GM18951 (cell line): Measurements from ENCODE around the gene PSD4.

Experiments
- POLR2A ChIP-seq: IDR thresholded peaks from 4 replicates; pipeline ENCODE4 v1.6.1; 2011; ENCODE audit warnings: mild to moderate bottlenecking; ENCODE audit not compliant: insufficient read length, insufficient read depth; ENCODE audit errors: extremely low read depth
- in situ Hi-C: fragments of 300-500 bp; cut with MboI; formaldehyde crosslinking; loops from one replicate; pipeline ENCODE4 v1.12.0; 2022; ENCODE audit warnings: low sequenced_read_pairs, mixed read lengths, inconsistent platforms; ENCODE audit not compliant: unreplicated experiment

Gene PSD4

DNA sequence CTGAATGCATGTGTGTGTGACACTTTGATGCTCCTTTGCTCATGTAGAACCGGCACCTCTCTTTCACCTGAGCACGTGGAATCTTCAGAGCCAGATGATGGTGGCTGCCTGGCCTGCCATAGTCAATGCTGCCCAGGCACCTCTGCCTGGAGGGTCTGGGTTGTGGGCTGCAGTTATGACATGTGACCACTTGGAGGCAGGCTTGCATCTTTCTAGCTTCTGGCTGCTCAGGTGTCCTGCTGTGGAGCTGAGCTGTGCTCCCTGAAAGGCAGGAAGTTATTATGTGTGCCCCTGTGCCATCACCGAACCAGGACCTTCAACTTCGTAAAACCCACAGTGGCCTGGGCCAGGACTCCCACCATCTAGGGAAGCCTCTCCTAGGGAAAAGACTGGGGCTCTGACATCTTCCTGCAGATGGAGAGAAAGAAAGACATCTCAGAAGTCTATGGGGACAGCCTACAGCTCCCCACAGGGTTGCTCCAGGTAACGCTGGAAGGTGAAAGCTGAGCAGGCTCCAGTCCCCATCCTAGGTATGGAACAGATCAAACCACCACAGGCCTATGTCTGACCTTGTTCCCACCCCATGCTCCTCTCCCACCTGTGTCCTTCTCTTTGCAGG is 30.2 kb downstream of the PSD4 start:
- no peak for TF ChIP-seq POLR2A
- in situ Hi-C loops = no loop called here

DNA sequence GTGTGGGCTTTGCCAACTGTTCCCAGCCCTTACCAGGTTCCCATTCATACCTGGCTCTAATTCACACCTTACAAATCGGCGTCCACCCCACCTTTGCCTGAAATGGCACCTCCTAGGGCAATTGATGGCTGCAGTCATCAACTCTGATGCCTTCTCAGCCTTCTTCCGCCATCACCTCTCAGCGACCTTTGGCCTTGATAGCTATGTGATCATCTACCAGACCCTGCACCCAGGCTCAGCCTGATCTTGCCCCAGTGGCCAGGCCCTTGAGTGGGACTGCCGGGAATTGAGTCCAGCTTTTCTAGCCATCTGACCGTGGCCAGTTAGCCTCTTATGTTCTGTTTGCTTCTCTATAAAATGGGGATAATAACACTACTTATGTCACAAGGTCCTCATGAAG is 32.5 kb downstream of the PSD4 start:
- no peak for TF ChIP-seq POLR2A
- in situ Hi-C loops = no loop called here

- in situ Hi-C loops = no loop called here
- TF ChIP-seq POLR2A = no peak
Observed at GRCh38 chr2:113207021-113207420, 33.2 kb downstream of the PSD4 start.

GRCh38 chr2:113208396-113208795 is 34.6 kb downstream of the PSD4 start:
- TF ChIP-seq POLR2A = no peak
- in situ Hi-C loops = no loop called here

DNA sequence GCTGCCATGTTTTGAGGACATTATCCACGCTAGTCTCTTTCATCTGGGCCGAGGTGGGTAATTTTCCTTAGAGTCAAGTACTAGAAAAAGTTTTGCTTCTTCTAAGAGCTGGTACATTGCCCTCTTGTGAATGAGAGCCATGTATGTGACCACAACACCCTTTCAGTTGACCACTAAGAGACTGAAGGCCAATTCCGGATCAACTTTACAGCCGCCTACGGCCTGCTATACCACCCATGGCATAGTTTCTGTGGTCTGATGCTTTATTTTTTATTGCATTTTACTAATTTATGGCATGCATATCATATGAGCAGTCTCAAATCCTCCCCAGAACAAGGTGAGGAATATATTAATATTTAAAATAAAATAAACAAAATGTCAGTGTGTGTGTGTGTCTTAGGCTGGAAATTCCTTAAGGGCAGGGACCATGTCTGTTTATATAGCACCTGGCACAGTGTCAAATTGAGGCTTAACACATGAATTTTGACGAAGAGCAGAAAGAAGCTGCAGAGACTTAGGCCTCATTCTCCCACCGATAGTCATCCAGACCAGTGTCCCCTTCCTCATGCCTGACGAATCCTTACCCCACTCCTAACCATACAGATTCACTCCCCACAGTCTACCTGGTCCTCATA is 35.4 kb downstream of the PSD4 start:
- TF ChIP-seq POLR2A = no peak
- in situ Hi-C loops = no loop called here

DNA sequence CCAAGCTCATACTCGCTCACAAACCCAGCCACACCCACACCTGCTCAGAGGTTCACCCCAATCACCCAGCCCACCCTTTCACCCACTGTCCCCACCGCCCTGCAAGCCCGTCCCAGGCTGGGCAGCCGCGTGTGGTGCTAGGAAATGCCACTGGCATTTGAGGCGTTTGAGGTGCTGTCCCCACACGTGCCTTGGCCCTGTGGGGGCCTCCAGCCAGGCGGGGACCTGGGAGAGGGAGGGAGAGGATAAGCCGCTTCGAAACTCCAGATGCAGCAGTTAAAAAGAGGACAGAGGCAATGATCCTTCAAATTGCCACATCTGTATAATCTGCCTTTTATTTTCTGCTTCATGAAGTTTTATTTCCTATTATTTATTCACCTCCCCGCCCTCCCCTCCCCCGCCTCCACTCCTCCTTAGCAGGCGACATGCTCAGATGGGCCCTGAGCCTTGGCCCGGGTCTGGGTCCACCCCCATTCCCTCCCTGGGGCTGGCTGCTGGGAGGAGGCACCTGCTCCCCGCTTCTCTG is 35.9 kb downstream of the PSD4 start:
- TF ChIP-seq POLR2A = no peak
- in situ Hi-C loops = no loop called here

DNA sequence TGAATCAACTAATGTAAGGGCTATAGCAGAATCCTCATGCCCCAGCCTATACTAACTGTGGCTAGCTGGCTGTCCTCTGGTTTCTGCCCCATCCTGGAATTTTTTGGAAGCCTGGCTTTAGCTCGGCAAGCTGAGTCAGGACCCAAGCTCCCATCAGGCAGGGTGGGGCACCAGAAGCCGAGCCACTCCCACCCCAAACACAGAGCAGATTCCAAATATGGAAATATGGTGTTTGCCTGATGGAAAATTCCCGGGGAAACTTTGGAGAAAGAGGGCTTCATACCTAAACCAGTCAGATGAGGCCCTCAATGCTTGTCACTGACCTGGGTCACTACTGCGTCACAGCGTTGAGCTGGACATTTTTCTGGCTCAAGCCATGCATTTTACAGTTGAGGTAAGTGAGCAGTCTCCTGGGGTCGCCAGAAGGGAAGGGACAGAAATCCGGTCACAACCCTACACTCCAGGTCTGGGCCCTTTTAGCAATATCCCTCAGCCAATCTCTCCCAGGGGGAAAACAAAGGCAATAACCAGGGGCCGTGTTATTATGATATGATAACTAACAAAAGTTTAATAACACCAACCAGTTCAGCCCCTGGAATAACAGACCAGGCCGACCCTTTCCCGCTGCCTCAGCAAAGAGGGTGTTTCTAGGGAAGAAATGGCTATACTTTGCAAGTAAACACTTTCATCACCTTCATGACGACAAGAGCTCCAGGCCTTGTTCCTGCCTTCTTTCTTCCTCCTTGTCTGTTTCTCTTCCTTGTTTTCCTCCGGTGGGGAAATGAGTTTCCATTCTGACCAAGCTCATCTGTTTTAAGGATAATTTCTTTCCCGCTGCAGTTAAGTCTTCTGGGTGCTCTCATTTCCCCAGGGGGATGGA is 37.7 kb downstream of the PSD4 start:
- TF ChIP-seq POLR2A = no peak
- in situ Hi-C loops = no loop called here

DNA sequence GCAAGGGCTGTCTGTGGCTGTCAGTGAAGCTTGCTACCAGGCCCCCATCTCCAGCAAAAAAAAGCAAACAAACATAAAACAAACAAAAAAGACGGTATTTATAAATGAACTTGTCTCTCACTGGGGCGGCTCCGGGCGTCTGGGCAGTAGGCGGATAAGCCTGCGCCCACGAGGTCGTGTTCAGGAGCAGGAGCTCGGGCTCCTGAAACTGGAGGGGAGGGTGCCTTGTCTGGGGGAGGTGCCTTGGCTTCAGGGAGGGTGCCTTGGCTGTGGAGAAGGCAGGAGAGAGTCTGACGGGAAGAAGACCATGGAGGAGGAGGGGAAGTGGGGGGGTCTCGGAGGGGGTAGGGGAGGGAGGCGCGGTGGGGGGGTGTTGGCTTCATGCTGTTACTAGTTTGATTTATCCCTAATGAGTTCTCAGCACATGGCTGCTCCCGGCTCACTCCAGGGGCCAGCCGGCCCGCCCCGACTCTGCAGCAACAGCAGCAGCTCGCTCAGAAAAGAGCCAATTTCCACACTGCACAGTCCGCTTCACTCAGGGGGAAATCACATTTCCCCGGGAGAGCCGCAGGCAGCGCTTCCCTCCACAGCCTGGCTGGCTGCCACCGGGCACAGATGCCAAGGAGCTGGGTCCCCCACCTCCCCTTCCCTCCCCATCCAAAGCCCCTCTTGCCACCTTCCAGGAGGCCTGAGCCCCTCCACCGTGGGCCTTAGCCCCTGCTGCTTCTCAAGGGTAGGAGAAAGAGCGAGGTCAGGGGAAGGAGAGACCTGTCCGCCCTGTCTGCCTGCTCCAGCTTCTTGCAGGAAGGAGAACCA is 38.7 kb downstream of the PSD4 start:
- no peak for TF ChIP-seq POLR2A
- in situ Hi-C loops = no loop called here

DNA sequence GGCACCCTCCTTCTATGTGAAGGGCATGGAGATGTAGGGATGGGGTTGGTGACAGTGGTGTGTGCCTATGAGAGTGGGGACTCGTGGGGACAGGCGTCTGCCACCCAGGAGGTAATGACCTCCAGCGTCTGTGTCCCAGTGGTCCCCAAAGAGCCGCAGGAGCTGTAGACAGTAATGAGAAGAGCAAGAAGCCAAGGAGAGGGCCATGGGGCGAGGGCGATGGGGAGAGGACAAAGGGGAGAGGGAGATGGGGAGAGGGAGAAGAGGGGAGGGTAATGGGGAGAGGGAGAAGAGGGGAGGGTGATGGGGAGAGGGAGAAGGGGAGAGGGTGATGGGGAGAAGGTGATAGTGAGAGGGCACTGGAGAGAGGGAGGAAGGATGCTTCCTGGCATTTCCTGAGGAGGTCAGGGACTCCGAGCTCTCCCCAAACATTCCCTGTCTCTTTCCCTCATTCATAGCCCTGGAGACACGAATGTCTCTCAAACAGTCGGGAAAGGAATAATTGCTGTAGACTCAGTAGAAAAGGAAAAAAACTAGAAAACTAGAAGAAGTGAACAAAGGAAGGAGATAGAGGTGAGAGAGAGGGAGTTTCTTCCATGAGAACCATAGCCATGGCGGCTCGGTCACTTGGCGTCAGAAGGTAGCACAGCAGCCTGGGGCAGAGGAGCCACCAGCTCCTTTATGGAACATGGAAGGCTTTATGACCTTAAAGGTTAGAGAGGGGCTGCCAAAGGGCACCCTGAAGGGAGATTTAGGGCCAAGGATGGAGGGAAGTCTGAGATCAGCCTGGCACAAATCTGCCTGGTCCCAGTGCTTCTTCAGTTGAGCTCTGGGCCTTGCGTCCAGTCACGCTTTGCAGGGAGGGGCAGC is 39.5 kb downstream of the PSD4 start:
- no peak for TF ChIP-seq POLR2A
- in situ Hi-C loops = no loop called here

- TF ChIP-seq POLR2A = no peak
- in situ Hi-C loops = no loop called here
Observed at GRCh38 chr2:113214141-113214540, 40.4 kb downstream of the PSD4 start.

GRCh38 chr2:113215056-113215455 is 41.3 kb downstream of the PSD4 start:
- no peak for TF ChIP-seq POLR2A
- in situ Hi-C loops = no loop called here

GRCh38 chr2:113216321-113216720 is 42.5 kb downstream of the PSD4 start:
- no peak for TF ChIP-seq POLR2A
- in situ Hi-C loops = no loop called here
